Brain microvascular endothelial cell (primary cell): ENCODE data around the gene TRAPPC12.
A peak's percentile ranks its signal among the peaks of the same experiment; 100 is the strongest.

ENCODE experiments used
- DNase-seq: peaks from one replicate; pipeline ENCODE4 v3.0.0-alpha.2; 2020
- H3K27ac ChIP-seq: fragments of 250-450 bp; sonication (Bioruptor Pico); 2 replicates; pipeline ENCODE4 v1.5.1; 2020; ENCODE audit warnings: mild to moderate bottlenecking, moderate library complexity
- H3K27me3 ChIP-seq: fragments of 250-450 bp; sonication (Bioruptor Pico); replicated peaks from 2 replicates; pipeline ENCODE4 v1.5.1; 2020; ENCODE audit warnings: mild to moderate bottlenecking
- H3K36me3 ChIP-seq: fragments of 250-450 bp; sonication (Bioruptor Pico); replicated peaks from 2 replicates; pipeline ENCODE4 v1.5.1; 2020; ENCODE audit warnings: mild to moderate bottlenecking
- H3K4me3 ChIP-seq: 2 replicates; pipeline ENCODE4 v1.5.1; 2011; ENCODE audit warnings: low read depth, mild to moderate bottlenecking, control low read depth, low read length, moderate library complexity
- CTCF ChIP-seq: IDR thresholded peaks from 2 replicates; pipeline ENCODE4 v1.5.1; 2011; ENCODE audit warnings: low read depth, mild to moderate bottlenecking, moderate library complexity, low read length, control low read depth, inconsistent platforms; ENCODE audit errors: missing control alignments
- in situ Hi-C: cut with HindIII; loops from 2 replicates; pipeline ENCODE4 v1.10.0; 2017; ENCODE audit warnings: low sequenced_read_pairs, low pct_ligation_motif_present

Gene TRAPPC12

GRCh38 chr2:3465844-3466481 is 86.5 kb downstream of the TRAPPC12 start:
- no peak overlapping the region for H3K4me3 ChIP-seq
- peak; percentile 95 for DNase-seq
- no peak for TF ChIP-seq CTCF
- H3K36me3 ChIP-seq, result peaks cover 10% of the 10 kb centered on the region
- in situ Hi-C loops, result no loop called here
- no peaks in the 10 kb centered on the region for H3K27me3 ChIP-seq
- H3K27ac ChIP-seq, result peak overlapping the region; percentile 85

- no peak overlapping the region for H3K4me3 ChIP-seq
- peaks cover 10% of the 10 kb centered on the region for H3K36me3 ChIP-seq
- in situ Hi-C loops, result no loop called here
- H3K27me3 ChIP-seq, result no peaks in the 10 kb centered on the region
- TF ChIP-seq CTCF, result no peak
- DNase-seq, result no peak
- peak overlapping the region; percentile 85 for H3K27ac ChIP-seq
Observed at GRCh38 chr2:3466482-3466863, 87.0 kb downstream of the TRAPPC12 start.

- no peak for TF ChIP-seq CTCF
- no peak for DNase-seq
- H3K27ac ChIP-seq, result no peak overlapping the region
- peaks cover 10% of the 10 kb centered on the region for H3K36me3 ChIP-seq
- in situ Hi-C loops, result no loop called here
- H3K27me3 ChIP-seq, result no peaks in the 10 kb centered on the region
- no peak overlapping the region for H3K4me3 ChIP-seq
Observed at GRCh38 chr2:3466966-3467365, 87.5 kb downstream of the TRAPPC12 start.

GRCh38 chr2:3467654-3468053 is 88.2 kb downstream of the TRAPPC12 start:
- Histone ChIP-seq H3K27ac (no peak overlapping the region), H3K4me3 (no peak overlapping the region), H3K36me3 (peaks cover 10% of the 10 kb centered on the region), H3K27me3 (no peaks in the 10 kb centered on the region)
- DNase-seq, result no peak
- TF ChIP-seq CTCF, result no peak
- in situ Hi-C loops, result no loop called here

- in situ Hi-C loops, result no loop called here
- Histone ChIP-seq H3K36me3 (peaks cover 10% of the 10 kb centered on the region), H3K4me3 (no peak overlapping the region), H3K27ac (no peak overlapping the region), H3K27me3 (no peaks in the 10 kb centered on the region)
- DNase-seq, result no peak
- TF ChIP-seq CTCF, result no peak
Observed at GRCh38 chr2:3468296-3468988, 88.9 kb downstream of the TRAPPC12 start.
